HEK293 (cell line): ENCODE data around the gene HES3.

Experiments used
- CTCF ChIA-PET: fragments of 350-600 bp; formaldehyde crosslinking; extraction: SDS; loops from one replicate; lab custom pipeline; 2021; ENCODE audit warnings: antibody characterized with exemption; lab: Yijun Ruan, JAX
- POLR2A ChIA-PET: fragments of 300-600 bp; formaldehyde crosslinking; extraction: SDS; loops from one replicate; lab custom pipeline; 2020; ENCODE audit warnings: antibody characterized with exemption, inconsistent platforms; lab: Yijun Ruan, JAX
- H3K27ac ChIP-seq: fragments of 200-500 bp; sonication (Bioruptor generic); 2 replicates; pipeline ENCODE4 v1.5.1; 2014; ENCODE audit warnings: low read depth, low read length, control low read depth, inconsistent platforms; ENCODE audit errors: extremely low read depth
- H3K36me3 ChIP-seq, 2 experiments: fragments of 200-500 bp in 1 of 2; sonication (Bioruptor generic) in 1 of 2; 1 replicate in 1 of 2; 2 replicates in 1 of 2; pipeline ENCODE4 v1.5.1; 2014 to 2017; ENCODE audit warnings: inconsistent platforms in 2 of 2, low read length in 2 of 2; ENCODE audit not compliant: control insufficient read depth in 2 of 2, insufficient read depth in 1 of 2
- H3K4me1 ChIP-seq: fragments of 200-500 bp; sonication (Bioruptor generic); 2 replicates; pipeline ENCODE4 v1.5.1; 2014; ENCODE audit warnings: mild to moderate bottlenecking, low read length, inconsistent platforms; ENCODE audit not compliant: control insufficient read depth, insufficient read depth
- H3K4me3 ChIP-seq: 2 replicates; pipeline ENCODE4 v1.5.1; 2011; ENCODE audit warnings: low read depth, mild to moderate bottlenecking, control low read depth, low read length, moderate library complexity
- H3K9me3 ChIP-seq: fragments of 200-500 bp; sonication (Bioruptor generic); 2 replicates; pipeline ENCODE4 v1.5.1; 2014; ENCODE audit warnings: low read depth, low read length, inconsistent platforms; ENCODE audit not compliant: control insufficient read depth, insufficient read depth
- CTCF ChIP-seq: fragments of 450-650 bp; formaldehyde crosslinking; IDR thresholded peaks from 2 replicates; pipeline ENCODE4 v1.5.1; 2016; ENCODE audit warnings: missing biosample characterization, missing genetic modification characterization
- GLIS1 ChIP-seq: fragments of 450-650 bp; formaldehyde crosslinking; IDR thresholded peaks from 2 replicates; pipeline ENCODE4 v1.5.1; 2016; ENCODE audit warnings: missing biosample characterization, missing genetic modification characterization
- KLF7 ChIP-seq: fragments of 450-650 bp; formaldehyde crosslinking; IDR thresholded peaks from 2 replicates; pipeline ENCODE4 v1.5.1; 2016; ENCODE audit warnings: missing biosample characterization, missing genetic modification characterization, borderline replicate concordance
- PRDM10 ChIP-seq: fragments of 450-650 bp; formaldehyde crosslinking; IDR thresholded peaks from 2 replicates; pipeline ENCODE4 v1.5.1; 2016; ENCODE audit warnings: missing biosample characterization, missing genetic modification characterization
- SALL2 ChIP-seq: fragments of 450-650 bp; formaldehyde crosslinking; IDR thresholded peaks from 2 replicates; pipeline ENCODE4 v1.5.0; 2017; ENCODE audit warnings: missing biosample characterization, mild to moderate bottlenecking, missing genetic modification characterization, borderline replicate concordance
- ZBTB21 ChIP-seq: fragments of 450-650 bp; formaldehyde crosslinking; IDR thresholded peaks from 2 replicates; pipeline ENCODE4 v1.5.1; 2017; ENCODE audit warnings: missing biosample characterization, missing genetic modification characterization
- ZBTB48 ChIP-seq: fragments of 450-650 bp; formaldehyde crosslinking; IDR thresholded peaks from 2 replicates; pipeline ENCODE4 v1.5.1; 2016; ENCODE audit warnings: missing biosample characterization, missing genetic modification characterization
- ZNF398 ChIP-seq: fragments of 450-650 bp; formaldehyde crosslinking; IDR thresholded peaks from 2 replicates; pipeline ENCODE4 v1.5.1; 2017; ENCODE audit warnings: missing biosample characterization, missing genetic modification characterization
- ZNF514 ChIP-seq: fragments of 450-650 bp; formaldehyde crosslinking; IDR thresholded peaks from 2 replicates; pipeline ENCODE4 v1.5.1; 2016; ENCODE audit warnings: missing biosample characterization, missing genetic modification characterization
- ZNF521 ChIP-seq: fragments of 450-650 bp; formaldehyde crosslinking; IDR thresholded peaks from 2 replicates; pipeline ENCODE4 v1.5.1; 2017; ENCODE audit warnings: missing biosample characterization, mild to moderate bottlenecking, missing genetic modification characterization
- ZSCAN18 ChIP-seq: fragments of 450-650 bp; formaldehyde crosslinking; IDR thresholded peaks from 2 replicates; pipeline ENCODE4 v1.5.1; 2016; ENCODE audit warnings: missing biosample characterization, missing genetic modification characterization

Gene HES3

GRCh38 chr1:6205849-6206519 lies 38.0 kb upstream of the HES3 start, which contains the start of gene RNF207 (continued):
- TF ChIP-seq ZSCAN18 (no peak), ZBTB48 (tag by site-specific recombination) (peak; percentile 54; the same call in 1 of the 2 replicates), GLIS1 (tag by site-specific recombination) (peak; percentile 76), ZNF398 (tag by site-specific recombination) (peak; percentile 28; the same call in 1 of the 2 replicates)

- Histone ChIP-seq H3K9me3 (no peaks in the 10 kb centered on the region), H3K4me1 (no peaks in the 10 kb centered on the region), H3K27ac (no peak overlapping the region), H3K36me3 (peaks cover 0 to 19% of the 10 kb centered on the region in 2 experiments; a peak in 1 of 3 replicates), H3K4me3 (peak overlapping the region; percentile 63)
- CTCF ChIA-PET = interaction anchor here (0.6 to 2.8 kb wide), 7 partner anchors 18 to 194 kb away, joined by 3 to 18 read pairs (median 3); no protein-coding TSS in a partner anchor
- POLR2A ChIA-PET = interaction anchor here (0.7 to 1.6 kb wide), 11 partner anchors 12 to 187 kb away, joined by 3 to 14 read pairs (median 4); partner anchors contain the start of genes ACOT7 and ICMT
- TF ChIP-seq PRDM10 = no peak
- TF ChIP-seq ZNF514 (tag by site-specific recombination) = no peak
- no peak for TF ChIP-seq KLF7 (tag by site-specific recombination)
- no peak for TF ChIP-seq SALL2 (tag by site-specific recombination)
- no peak for TF ChIP-seq CTCF (tag by site-specific recombination)
Observed at GRCh38 chr1:6206520-6206855, 37.5 kb upstream of the HES3 start.

- Histone ChIP-seq H3K4me1 (no peaks in the 10 kb centered on the region), H3K4me3 (no peak overlapping the region), H3K27ac (no peak overlapping the region), H3K36me3 (peaks cover 0 to 27% of the 10 kb centered on the region in 2 experiments; a peak in 1 of 3 replicates), H3K9me3 (no peaks in the 10 kb centered on the region)
- TF ChIP-seq ZBTB21 (tag by site-specific recombination) (no peak), ZNF521 (tag by site-specific recombination) (no peak)
- CTCF ChIA-PET = interaction anchor here (1.0 to 2.8 kb wide), 4 partner anchors 18 to 156 kb away, joined by 3 to 18 read pairs (median 8); no protein-coding TSS in a partner anchor
- POLR2A ChIA-PET = interaction anchor here (0.7 to 1.5 kb wide), 6 partner anchors 11 to 124 kb away, joined by 3 to 4 read pairs (median 4); no protein-coding TSS in a partner anchor
Observed at GRCh38 chr1:6207075-6207885, 36.7 kb upstream of the HES3 start.
